HepG2 (cell line): Measurements from ENCODE around the gene AK2. TPM values are rescaled to one million over a fixed set of nuclear protein-coding genes. Genes with fewer than 3 reads are reported as not detected.

Source experiments
- GATA4 ChIP-seq: sonication (generic); IDR thresholded peaks from 2 replicates; pipeline ENCODE4 v1.6.1; 2016; ENCODE audit warnings: antibody characterized with exemption, low read depth, borderline replicate concordance
- GATAD2A ChIP-seq: IDR thresholded peaks from 2 replicates; pipeline ENCODE4 v1.6.1; 2016
- MEF2D ChIP-seq: sonication (generic); formaldehyde crosslinking; IDR thresholded peaks from 2 replicates; pipeline ENCODE4 v1.5.1; 2020; ENCODE audit warnings: mild to moderate bottlenecking, missing genetic modification reagents
- NR2F1 ChIP-seq, 2 experiments: fragments of 450-650 bp in 1 of 2; formaldehyde crosslinking in 1 of 2; IDR thresholded peaks; 2 replicates each; pipeline versions ENCODE4 v1.5.0 to v1.6.1; 2016 to 2020; ENCODE audit warnings: mild to moderate bottlenecking in 1 of 2, missing compliant biosample characterization in 1 of 2, missing genetic modification reagents in 1 of 2, moderate library complexity in 1 of 2
- NR2F6 ChIP-seq, 2 experiments: IDR thresholded peaks; 2 replicates each; pipeline ENCODE4 v1.6.1; 2016; ENCODE audit warnings: antibody characterized with exemption in 1 of 2, mild to moderate bottlenecking in 1 of 2
- POLR2AphosphoS5 ChIP-seq: IDR thresholded peaks from 2 replicates; pipeline ENCODE4 v1.6.1; 2012; ENCODE audit warnings: low read depth, low read length
- SAP130 ChIP-seq: IDR thresholded peaks from 2 replicates; pipeline ENCODE4 v1.6.1; 2016; ENCODE audit warnings: low read depth
- STAG1 ChIP-seq: sonication (generic); formaldehyde crosslinking; IDR thresholded peaks from 2 replicates; pipeline ENCODE4 v1.4.0; 2020; ENCODE audit warnings: missing genetic modification reagents
- TBL1XR1 ChIP-seq: fragments of 150-350 bp; IDR thresholded peaks from 2 replicates; pipeline ENCODE4 v1.6.1; 2014; ENCODE audit warnings: borderline replicate concordance, low read length; ENCODE audit not compliant: partially characterized antibody
- TCF7L2 ChIP-seq: IDR thresholded peaks from 2 replicates; pipeline ENCODE4 v1.6.1; 2011; ENCODE audit warnings: mild to moderate bottlenecking, low read depth, low read length, moderate library complexity
- ZBTB42 ChIP-seq: sonication (generic); formaldehyde crosslinking; IDR thresholded peaks from 2 replicates; pipeline ENCODE4 v1.5.0; 2020; ENCODE audit warnings: mild to moderate bottlenecking, missing genetic modification reagents
- ZNF12 ChIP-seq: sonication (generic); formaldehyde crosslinking; IDR thresholded peaks from 2 replicates; pipeline ENCODE4 v1.5.0; 2020; ENCODE audit warnings: missing genetic modification reagents
- ZNF121 ChIP-seq: sonication (generic); formaldehyde crosslinking; IDR thresholded peaks from 2 replicates; pipeline ENCODE4 v1.5.0; 2020; ENCODE audit warnings: mild to moderate bottlenecking, missing genetic modification reagents
- ZNF280B ChIP-seq: sonication (generic); formaldehyde crosslinking; IDR thresholded peaks from 2 replicates; pipeline ENCODE4 v1.5.0; 2020; ENCODE audit warnings: missing genetic modification reagents, mild to moderate bottlenecking, borderline replicate concordance
- ZNF367 ChIP-seq: sonication (generic); formaldehyde crosslinking; IDR thresholded peaks from 2 replicates; pipeline ENCODE4 v1.4.0; 2020; ENCODE audit warnings: missing genetic modification reagents, borderline replicate concordance
- ZNF563 ChIP-seq: sonication (generic); formaldehyde crosslinking; IDR thresholded peaks from 2 replicates; pipeline ENCODE4 v1.8.0; 2022; ENCODE audit warnings: mild to moderate bottlenecking, moderate library complexity, missing genetic modification reagents
- ZNF589 ChIP-seq: sonication (generic); formaldehyde crosslinking; conservative IDR thresholded peaks from 2 replicates; pipeline ENCODE4 v1.8.0; 2022; ENCODE audit warnings: mild to moderate bottlenecking, moderate library complexity, missing genetic modification reagents
- ZNF766 ChIP-seq: sonication (generic); formaldehyde crosslinking; IDR thresholded peaks from 2 replicates; pipeline ENCODE4 v1.5.0; 2020; ENCODE audit warnings: missing genetic modification reagents, borderline replicate concordance
- ZNF775 ChIP-seq: sonication (generic); formaldehyde crosslinking; IDR thresholded peaks from 2 replicates; pipeline ENCODE4 v1.4.0; 2020; ENCODE audit warnings: missing genetic modification reagents, mild to moderate bottlenecking, moderate library complexity, borderline replicate concordance
- ZNF777 ChIP-seq: sonication (generic); formaldehyde crosslinking; IDR thresholded peaks from 2 replicates; pipeline ENCODE4 v1.4.0; 2020; ENCODE audit warnings: missing genetic modification reagents
- polyA plus RNA-seq, 8 experiments: library from polyadenylated mRNA; depleted of rRNA in 3 of 8; stranded (reverse) in 7 of 8; unstranded in 1 of 8; fragments of >200 nt; fragmentation: Illumina TruSeq in 4 of 8; extraction: Trizol in 4 of 8; gene quantifications; 2 replicates each; pipeline versions ENCODE4 v1.2.1 to v1.2.3, GENCODE V29; 2011 to 2016; ENCODE audit warnings: low read depth in 4 of 8, missing spikeins in 1 of 8, mixed read lengths in 1 of 8; ENCODE audit not compliant: insufficient read depth in 1 of 8
- total RNA-seq, 5 experiments: library from RNA; depleted of rRNA; stranded (reverse); fragments of >200 nt; fragmentation: Illumina TruSeq; extraction: Trizol; gene quantifications; 2 replicates each; pipeline ENCODE4 v1.2.3, GENCODE V29; 2016; ENCODE audit warnings: low read depth in 1 of 5
- TF ChIP-seq, protein P1 (sequence below): sonication (generic); formaldehyde crosslinking; IDR thresholded peaks from 2 replicates; pipeline ENCODE4 v1.5.0; 2020; ENCODE audit warnings: mild to moderate bottlenecking, missing genetic modification reagents, borderline replicate concordance
- TF ChIP-seq, protein P2 (sequence below): sonication (generic); formaldehyde crosslinking; IDR thresholded peaks from 2 replicates; pipeline ENCODE4 v1.9.0; 2021; ENCODE audit warnings: missing genetic modification reagents, borderline replicate concordance

Gene AK2
- total and polyA plus RNA-seq, 2 of the 13 experiments (the other 11 are each of a cell fraction or from before 2014, with no cell fraction given) = 170 to 188 TPM

- TF ChIP-seq, protein P1, sequence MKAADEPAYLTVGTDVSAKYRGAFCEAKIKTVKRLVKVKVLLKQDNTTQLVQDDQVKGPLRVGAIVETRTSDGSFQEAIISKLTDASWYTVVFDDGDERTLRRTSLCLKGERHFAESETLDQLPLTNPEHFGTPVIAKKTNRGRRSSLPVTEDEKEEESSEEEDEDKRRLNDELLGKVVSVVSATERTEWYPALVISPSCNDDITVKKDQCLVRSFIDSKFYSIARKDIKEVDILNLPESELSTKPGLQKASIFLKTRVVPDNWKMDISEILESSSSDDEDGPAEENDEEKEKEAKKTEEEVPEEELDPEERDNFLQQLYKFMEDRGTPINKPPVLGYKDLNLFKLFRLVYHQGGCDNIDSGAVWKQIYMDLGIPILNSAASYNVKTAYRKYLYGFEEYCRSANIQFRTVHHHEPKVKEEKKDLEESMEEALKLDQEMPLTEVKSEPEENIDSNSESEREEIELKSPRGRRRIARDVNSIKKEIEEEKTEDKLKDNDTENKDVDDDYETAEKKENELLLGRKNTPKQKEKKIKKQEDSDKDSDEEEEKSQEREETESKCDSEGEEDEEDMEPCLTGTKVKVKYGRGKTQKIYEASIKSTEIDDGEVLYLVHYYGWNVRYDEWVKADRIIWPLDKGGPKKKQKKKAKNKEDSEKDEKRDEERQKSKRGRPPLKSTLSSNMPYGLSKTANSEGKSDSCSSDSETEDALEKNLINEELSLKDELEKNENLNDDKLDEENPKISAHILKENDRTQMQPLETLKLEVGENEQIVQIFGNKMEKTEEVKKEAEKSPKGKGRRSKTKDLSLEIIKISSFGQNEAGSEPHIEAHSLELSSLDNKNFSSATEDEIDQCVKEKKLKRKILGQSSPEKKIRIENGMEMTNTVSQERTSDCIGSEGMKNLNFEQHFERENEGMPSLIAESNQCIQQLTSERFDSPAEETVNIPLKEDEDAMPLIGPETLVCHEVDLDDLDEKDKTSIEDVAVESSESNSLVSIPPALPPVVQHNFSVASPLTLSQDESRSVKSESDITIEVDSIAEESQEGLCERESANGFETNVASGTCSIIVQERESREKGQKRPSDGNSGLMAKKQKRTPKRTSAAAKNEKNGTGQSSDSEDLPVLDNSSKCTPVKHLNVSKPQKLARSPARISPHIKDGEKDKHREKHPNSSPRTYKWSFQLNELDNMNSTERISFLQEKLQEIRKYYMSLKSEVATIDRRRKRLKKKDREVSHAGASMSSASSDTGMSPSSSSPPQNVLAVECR (CRISPR knock-in tag) = peak; percentile 61; the same call in 1 of the 2 replicates
- TF ChIP-seq STAG1 (CRISPR knock-in tag) (no peak), ZNF367 (CRISPR knock-in tag) (no peak), TBL1XR1 (peak; percentile 45), TCF7L2 (no peak), NR2F6 (IDR thresholded peaks at IDR 0.05) (no peak), NR2F6 (CRISPR knock-in tag; IDR thresholded peaks at IDR 0.05) (peak; percentile 7; the same call in 1 of the 2 replicates), ZNF563 (CRISPR knock-in tag) (peak; percentile 86), ZNF121 (CRISPR knock-in tag) (no peak), GATA4 (peak; percentile 88), ZBTB42 (CRISPR knock-in tag) (no peak), ZNF589 (0 out of 2 replicates have a peak, but pooled peaks have one; percentile 20), ZNF766 (0 out of 2 replicates have a peak, but pooled peaks have one; percentile 19), SAP130 (CRISPR knock-in tag) (peak; percentile 85), POLR2AphosphoS5 (peak; percentile 94), GATAD2A (no peak; the same call in 1 of the 2 replicates), ZNF12 (CRISPR knock-in tag) (peak; percentile 7; the same call in 1 of the 2 replicates), NR2F1 (CRISPR knock-in tag; IDR thresholded peaks at IDR 0.05) (no peak), MEF2D (CRISPR knock-in tag) (0 out of 2 replicates have a peak, but pooled peaks have one; percentile 45), ZNF777 (CRISPR knock-in tag) (peak; percentile 51; the same call in 1 of the 2 replicates), ZNF280B (CRISPR knock-in tag) (peak; percentile 87; the same call in 1 of the 2 replicates), ZNF775 (CRISPR knock-in tag) (no peak)
- TF ChIP-seq, protein P2, sequence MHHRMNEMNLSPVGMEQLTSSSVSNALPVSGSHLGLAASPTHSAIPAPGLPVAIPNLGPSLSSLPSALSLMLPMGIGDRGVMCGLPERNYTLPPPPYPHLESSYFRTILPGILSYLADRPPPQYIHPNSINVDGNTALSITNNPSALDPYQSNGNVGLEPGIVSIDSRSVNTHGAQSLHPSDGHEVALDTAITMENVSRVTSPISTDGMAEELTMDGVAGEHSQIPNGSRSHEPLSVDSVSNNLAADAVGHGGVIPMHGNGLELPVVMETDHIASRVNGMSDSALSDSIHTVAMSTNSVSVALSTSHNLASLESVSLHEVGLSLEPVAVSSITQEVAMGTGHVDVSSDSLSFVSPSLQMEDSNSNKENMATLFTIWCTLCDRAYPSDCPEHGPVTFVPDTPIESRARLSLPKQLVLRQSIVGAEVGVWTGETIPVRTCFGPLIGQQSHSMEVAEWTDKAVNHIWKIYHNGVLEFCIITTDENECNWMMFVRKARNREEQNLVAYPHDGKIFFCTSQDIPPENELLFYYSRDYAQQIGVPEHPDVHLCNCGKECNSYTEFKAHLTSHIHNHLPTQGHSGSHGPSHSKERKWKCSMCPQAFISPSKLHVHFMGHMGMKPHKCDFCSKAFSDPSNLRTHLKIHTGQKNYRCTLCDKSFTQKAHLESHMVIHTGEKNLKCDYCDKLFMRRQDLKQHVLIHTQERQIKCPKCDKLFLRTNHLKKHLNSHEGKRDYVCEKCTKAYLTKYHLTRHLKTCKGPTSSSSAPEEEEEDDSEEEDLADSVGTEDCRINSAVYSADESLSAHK (CRISPR knock-in tag) = no peak
Observed at GRCh38 chr1:32964461-32965250, 72.0 kb downstream of the AK2 start, which contains the start of gene RNF19B (continued).
